ENCODE results near the gene ZBTB45.

Gene ZBTB45

DNA sequence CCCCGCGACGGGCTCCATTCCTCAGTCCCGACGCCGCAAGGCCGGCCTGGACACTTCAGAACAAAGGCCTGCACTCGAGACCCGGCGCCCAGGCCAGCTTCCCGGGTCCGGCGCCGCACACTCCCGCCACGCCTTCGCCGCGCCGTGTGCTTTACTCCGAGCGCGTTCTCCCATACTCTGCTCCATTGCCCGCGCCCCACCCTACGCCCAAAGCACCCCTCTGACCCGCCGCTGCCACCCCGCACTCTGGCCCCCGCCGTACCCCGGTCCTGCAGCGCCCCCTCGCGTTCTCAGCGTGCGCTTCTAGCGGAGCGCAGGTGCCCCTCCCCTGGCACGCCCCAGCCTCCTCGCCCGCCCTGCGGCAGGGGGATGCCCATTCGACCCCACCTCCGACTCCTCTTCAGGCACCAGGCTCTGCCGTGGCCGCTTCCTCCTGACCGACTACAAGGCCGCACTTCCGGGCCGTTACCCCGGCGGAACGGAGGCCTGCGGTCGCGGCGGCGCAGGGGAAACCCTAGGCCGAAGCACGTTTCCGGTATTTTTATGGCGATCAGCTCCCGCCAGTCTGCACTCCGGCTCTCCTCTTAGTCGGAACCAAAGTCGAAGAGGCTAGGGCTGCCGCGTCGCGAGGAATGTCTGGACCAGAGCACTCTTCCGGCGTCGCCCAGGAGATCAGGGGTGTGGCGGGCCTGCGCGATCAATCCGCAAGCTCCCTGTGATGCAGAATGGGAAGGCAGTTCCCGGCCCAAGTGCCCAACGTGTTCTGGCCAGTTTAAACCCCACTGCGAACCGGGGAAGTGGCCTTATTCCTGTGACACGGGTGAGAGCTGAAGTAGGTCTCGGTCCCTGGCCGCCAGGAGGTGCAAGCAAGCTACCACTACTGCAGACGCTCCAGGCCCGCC lies at the start of gene ZBTB45:
Gene ZBTB45, minus strand, starts transcription at position 456 of the 902 bp plus-strand sequence. CDS start 2,137 bp downstream, outside the sequence.
- DNase-seq, result peak; percentile 98

DNA sequence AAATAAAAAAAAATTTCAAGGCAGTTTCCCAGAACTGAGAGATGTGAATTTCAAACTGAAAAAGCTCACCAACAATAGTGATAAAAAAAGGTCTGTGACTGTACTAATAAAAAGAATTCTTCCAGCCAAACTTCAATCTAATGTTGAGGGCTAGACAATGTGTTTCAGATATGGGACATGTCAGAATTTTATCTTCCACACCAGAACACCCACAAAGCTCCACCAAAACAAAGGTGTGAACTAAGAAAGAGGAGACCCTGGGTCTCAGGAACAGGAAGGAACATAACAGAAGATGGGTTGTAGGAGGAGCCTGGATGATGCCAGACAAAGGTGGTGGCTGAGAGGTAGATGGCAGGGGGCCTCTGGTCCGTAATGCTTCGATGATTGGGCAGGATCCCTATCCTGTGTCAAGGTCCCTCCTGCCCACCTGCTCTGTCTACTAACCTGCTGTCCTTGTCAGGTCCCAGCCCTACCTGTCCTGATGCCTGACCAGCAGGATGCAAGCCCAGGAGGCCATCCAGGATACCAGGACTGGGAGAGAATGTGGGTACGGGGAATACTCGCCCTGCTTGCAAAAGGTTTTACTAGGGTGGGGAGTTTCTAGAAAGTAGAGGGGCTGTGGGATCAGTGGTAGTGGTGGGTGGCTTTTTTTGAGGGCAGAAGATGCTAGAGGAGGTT lies 49.0 kb upstream of the ZBTB45 start:
- DNase-seq, result no peak

DNA sequence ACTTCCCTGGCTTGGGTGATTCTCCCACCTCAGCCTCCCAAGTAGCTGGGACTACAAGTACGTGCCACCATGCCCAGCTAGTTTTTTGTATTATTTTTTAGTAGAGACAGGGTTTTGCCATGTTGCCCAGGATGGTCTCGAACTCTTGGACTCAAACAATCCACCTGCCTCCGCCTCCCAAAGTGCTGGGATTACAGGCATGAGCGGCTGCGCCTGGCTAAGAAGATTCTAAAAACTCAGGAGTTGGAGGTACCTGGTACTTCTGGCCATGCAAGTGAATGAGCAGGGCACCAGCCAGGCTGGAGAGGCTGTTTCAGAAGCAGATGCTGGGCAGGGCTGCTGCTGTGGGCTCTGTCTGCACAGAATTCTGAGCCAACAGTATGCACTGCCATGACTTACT lies 47.4 kb upstream of the ZBTB45 start:
- DNase-seq, result no peak

DNA sequence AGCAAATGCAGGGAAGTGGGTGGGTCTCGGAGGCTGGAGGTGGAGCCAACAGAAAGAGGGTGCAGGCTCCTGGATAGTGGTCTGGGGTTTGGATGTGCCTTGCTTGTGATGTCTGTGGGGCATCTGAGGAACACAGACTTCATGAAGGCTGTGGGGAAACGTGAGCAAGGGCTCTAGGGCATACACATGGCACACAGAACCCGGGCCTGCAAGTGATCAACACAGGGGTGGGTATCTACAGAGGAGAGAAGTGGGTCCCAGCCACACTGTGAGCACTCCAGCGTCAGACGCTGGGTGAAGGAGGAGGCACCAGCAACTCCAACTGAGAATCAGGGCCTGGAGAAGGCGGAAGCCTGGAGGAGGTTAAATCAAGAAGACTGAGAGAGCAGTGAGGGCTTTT lies 44.2 kb upstream of the ZBTB45 start:
- no peak for DNase-seq

DNA sequence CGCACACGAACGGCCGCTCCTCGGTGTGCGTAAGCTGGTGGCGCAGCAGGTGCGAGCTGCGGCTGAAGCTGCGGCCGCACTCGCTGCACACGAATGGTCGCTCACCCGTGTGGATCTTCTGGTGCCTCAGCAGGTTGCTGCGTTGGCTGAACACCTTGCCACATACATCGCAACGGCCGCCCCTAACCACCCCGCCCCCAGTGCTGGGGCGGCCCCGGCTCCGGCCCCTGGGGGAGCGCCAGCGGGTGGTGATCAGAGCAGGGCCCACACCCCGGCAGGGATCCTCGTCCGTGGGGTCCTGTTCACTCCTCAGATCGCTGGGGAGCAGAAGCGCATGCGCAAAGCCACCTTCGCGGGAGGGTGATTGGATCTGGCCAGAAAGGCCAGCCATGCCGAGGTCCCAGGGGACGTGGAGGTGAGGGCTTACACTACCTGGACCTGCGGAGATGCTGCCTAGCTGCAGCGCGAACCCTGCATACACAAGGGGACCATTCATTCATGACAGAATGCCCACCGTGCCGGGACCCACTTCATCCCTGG lies 43.5 kb upstream of the ZBTB45 start:
- DNase-seq, result no peak

DNA sequence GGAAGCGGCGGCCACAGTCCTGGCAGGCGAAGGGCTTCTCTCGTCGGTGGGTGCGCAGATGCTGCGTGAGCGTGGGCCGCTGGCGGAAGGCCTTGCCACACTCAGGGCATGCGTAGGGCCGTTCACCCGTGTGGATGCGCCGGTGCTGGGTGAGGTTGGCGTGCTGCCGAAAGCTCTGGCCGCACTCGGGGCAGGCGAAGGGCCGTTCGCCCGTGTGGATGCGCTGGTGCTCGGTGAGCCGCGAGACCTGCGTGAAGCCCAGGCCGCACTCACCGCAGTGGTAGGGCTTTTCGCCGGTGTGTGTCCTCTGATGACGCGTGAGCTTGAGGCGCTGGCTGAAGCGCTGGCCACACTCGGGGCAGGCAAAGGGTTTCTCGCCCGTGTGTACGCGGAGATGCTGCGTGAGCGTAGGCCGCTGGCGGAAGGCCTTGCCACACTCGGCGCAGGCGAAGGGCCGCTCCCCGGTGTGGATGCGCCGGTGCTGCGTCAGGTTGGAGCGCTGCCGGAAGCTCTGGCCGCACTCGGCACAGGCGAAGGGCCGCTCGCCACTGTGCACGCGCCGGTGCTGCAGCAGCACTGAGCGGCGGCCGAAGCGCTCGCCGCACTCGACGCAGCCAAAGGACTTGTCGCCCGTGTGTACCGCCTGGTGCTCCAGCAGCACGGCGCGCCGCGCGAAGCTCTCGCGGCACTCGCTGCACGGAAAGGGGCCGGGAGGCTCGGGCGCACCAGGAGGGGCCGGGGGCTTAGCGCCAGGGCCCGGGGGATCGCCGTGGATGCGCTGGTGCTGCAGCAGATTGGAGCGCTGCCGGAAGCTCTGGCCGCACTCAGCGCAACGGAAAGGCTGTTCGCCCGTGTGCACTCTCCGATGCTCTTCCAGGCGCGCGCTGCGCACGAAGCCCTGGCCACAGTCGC lies 42.8 kb upstream of the ZBTB45 start:
- no peak for DNase-seq

DNA sequence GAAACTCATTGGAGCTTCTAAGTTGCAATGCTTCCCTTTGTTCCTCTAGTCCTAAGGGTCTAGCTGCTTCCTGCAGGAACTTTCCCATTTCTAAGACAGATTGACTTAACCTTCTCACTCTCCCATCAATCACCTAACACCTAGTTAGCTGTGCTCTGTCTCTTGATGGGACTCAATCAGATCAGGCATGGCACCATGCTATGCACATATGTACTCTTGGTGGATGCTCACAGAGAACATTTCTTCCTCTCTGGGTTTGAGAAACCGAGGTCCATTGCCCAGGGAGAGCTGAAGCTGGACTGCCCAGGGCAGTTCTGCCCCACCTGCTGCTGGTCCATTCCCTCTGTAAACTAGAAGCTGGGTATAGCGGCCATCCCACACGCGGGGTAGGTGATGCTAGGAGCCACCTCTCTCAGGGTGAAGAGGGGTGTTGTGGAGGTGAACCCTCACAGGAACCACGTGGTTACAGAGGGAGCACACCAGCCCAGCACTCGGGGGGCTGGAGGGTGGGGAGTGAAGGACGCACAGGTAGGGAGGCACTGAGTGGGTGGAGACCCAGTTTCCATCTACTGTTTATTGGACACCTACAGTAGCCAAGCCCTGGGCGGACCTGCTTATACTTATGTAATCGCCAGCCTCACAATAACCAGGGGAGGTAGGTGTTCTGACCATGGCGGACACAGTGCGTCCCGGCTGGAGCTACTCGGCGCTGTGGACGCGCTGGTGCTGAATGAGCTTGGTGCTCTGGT lies 41.9 kb upstream of the ZBTB45 start:
- no peak for DNase-seq

DNA sequence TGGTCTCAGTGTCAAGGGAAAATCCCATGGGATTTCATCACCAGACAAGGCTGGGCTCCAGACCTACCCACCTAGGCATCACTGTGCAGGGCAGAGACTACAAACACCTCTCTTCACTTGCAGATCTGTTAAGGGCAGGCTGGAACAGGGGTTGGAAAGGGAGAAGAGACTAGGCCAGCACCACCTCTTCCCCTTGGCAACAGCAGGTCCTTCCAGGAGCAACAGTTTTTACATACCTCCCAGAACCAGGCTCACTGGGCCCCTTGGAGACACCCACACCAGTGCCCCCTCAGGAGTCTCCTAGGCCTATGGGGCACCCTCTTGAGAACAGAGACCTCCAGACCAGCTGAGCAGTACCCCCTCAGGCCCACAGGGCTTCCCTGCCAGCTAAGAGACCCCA lies 41.3 kb upstream of the ZBTB45 start:
- no peak for DNase-seq

DNA sequence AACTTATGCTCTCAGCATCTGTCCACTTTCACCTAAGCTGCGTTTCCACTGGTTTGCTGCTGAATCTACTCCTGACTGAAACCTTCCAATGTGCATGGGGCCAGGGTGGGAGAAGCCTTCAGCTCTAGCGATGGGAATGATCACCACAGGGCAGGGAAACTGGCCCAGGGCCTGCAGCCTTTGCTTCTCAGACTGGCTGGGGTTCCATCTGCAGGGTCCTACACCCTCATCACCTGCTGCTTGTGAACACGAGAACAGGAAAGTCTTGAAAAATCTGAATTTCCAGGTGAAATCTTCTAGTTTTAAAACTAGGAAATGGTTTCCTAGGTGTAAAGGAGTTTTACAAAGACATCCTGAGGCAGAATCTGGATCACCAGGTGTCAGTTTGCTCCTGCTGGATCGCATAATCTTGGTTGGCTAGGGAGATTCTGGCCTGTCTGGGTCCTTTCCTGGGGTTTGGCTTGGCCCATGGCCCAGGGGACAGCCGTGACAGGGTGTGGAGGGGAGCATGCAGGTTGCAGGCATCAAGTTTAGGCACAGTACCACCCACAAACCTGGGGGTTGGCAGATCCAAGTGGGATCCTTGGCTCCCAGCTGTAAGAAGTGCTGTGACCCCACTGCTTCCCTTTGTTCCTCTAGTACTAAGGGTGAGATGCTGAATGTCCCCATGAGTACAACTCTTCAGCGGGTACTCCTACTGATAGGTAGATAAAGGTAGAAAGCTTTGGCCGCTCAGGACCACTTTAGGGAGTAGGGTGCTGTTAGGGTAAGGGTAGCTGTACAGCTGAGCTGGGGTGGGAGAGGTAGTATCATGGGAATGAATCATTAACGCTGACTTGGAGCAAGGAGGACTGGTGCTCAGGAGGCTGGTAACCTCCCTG lies 40.6 kb upstream of the ZBTB45 start:
- no peak for DNase-seq

DNA sequence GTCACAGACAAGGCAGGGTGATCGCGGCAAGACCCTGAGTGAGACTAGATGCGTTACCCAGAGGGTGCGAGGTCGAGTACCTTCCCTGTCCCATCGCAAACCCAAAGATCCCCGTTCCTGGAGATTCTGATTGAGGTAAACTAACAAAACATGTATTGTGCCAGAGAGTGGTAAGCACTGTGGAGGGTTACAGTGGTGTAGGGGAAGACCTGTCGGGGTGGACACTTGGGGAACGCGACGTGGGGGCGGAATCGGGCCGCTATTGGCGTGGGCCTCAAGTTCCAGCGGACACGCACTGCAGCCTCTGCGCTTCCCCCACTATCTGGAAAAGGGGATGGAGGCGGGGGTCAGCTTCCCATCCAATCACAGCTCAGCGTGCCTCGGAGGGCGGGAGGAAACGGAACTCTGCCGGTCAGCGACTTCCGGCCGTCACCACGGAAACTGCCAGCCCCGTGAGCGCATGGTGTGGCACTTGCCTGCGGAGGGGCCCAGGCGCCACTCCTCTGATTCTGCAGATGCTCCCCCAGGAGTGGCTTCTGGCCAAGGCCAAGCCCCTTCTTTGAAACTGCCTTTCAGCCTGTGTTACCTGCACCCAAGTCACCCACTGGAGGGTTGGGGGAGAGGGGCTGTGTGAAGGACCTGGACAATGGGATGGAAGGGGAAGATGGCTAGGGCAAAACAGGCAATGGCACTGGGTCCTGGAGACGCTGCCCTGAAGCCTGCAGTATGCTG lies 39.8 kb upstream of the ZBTB45 start:
- no peak for DNase-seq

DNA sequence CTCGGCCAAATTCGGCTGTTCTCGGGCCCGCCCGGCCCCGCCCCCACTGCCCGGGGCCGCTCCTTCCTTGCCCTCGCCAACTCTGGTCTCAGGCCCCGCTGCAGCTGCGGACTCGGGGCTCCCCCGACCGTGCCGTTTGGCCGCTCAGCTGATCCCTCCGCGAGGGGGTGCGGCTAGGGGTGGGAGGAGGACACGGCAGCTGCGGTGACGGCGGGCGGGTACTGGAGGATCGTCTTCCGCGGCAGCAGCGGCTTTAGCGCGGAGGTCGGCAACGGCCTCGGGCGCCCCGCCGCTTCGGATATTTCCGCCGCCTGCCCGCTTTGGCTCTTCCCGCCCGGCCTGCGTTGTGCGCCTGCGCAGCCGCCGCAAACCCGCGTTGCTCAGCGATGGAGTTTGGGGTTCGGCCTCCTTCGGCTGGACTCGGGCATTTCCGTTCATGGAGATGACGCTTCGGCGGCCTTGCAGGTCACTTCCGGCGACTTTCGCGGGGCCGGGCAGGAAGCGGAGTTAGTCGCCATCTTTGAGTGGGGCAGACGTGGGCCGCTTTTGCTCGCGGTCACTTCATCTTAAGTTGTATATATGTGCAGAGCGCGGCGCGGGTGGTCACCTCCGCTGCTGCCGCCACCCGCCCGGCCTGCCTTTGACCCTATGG lies 39.1 kb upstream of the ZBTB45 start:
- no peak for DNase-seq

DNA sequence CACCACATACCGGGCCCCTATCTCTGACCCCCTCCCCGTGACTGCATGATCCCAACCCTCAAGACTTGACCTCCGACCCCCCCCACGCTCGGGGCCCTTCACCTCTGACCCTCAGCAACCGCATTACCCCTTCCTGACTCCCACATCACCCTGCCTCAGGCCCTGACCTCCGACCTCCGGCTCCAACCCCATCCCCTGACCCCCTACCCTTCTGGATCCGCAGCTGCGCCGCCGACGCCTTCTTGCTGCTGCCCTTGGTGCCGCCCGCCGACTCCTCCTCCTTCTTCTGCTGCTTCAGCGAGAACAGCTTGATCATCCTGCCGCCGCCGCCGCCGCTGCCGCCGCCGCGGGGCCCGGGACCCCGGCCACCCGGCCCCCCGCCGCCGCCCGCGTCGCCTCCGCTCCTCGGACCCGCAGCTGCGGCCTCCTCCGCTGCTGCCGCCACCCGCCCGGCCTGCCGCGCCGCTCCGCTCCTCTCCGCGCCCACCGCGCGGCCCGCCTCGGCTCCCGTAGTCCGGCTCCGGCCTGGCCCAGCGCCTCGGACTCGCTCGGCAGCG lies 38.5 kb upstream of the ZBTB45 start, which contains the start of gene UBE2M:
Gene UBE2M, minus strand, starts transcription at position 546 of the 557 bp plus-strand sequence. Its CDS starts 230 bp downstream, at position 316.
- no peak for DNase-seq

DNA sequence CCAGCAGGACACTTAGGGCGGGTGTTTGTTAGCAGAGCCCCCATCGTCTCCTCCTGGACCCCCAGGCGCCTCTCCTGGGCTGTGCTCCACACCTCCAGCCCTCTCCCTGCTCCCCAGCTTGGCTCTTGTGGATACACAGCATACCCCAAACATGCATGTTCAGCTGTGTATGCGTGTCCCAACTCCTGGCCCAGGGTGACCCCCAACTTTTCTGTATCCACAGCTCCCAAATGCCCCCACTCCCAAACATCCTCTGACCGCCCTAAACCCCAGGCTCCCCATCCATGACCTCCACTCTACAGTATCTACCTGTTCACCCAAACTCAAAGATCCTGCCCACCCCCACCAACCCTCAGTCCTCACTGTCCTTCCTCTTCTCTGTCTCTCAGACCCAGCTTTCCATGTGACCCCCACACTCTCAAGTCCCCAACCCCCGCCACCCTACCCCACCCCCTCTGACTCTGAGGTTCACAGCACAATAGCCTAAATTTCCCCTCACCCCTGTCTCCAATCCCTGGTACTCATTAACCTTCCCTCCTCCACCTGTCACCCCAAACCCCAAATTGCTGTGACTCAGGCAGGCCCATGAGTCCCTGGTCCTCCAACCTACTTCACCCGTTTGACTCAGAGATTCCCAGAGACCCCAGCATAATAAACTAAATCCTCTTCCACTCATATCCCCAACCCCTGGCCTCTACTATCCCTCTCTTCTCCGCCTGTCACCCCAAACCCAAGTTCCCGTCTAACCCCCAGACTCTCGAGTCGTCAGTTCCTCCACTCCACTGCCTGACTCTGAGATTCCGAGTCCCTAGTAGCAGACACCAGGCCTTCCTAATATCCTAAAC lies 37.8 kb upstream of the ZBTB45 start:
- DNase-seq, result no peak

DNA sequence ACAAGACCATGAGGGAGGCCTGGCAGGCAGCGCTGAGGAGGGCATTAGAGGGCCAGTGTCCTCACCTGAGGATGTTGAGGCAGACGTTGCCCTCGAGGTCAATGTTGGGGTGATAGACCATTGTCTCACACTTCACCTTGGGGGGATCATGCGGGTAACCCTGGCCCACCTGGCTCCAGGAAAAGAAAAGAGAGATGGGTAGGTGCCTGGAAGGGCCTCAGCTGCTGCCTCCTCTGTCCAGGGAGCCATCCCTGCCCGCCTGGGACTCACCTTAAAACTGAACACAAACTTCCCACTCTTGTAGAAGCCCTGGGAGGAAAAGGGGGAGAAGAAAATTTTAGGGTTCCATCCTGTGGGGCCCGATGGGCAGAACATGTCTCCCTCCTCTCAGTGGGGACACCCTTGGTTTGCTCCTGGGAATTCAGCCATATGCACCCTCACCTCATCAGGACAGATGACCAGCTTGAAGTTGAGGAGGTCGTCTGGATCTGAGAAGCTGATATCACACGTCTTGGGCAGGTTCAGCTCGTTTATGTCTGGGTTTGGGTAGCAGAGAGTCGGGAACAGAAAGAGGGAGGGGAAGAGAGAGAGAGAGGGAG lies 37.1 kb upstream of the ZBTB45 start:
- DNase-seq, result no peak

DNA sequence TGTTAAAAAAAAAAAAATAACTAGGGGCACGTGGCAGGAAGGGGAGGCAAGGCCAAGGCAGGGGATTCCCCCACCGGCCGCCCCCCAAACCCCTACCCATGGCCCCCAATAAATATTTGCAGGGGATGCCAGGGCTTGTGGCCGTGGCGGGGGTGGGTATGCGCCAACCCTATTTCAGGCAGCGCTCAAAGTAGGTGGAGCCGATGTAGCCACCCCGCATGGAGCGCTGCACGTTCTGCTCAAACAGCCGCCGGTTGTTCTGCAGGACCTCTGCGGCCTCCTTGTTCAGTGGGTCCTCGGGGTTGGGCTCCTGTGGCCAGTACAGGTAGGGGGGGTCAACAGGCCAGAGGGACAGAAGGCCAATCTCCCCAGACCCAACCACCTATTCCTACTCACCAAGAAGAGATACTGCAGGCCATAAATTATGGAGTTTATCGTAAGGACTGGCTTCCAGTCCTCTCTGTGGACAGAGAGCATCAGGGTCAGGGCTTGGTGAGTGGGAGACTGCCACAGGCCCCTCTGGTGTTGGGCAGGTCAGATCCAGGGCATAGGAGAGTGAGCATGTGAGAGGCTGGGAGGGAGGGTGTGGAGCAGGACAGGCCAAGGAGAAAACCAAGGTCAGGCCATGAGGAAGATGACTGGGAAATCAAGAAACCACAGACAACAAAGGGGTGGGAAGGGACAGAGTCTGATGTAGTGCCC lies 36.5 kb upstream of the ZBTB45 start:
- no peak for DNase-seq

DNA sequence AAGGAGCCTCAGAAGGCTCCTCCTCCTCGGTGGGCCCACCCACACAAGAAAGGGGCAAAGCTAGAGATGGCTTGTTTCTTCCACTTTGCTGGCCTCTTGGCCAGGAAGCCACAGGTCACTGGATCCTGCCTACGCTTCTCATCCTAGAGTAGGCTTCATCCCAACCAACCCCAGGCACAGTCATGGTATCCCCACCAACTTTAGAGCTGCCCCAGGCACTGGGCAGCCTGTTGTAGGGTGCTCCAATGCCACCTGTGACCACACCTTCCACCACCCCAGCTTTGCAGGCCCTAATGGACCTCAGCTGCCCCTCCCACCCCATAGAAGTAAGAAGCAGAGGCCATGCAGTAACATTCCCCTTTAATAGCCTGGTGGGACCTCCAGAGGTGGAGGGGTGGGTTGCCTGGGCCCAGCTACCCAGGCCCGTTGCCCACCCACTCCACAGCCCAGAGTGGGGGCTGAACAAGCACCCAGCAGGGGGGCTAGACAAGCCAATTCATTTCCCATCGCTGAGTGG lies 35.8 kb upstream of the ZBTB45 start:
- DNase-seq, result no peak
